ENCODE data around the gene IPO13.

Gene IPO13

GRCh38 chr1:43990271-43991199, 43.8 kb downstream of the IPO13 start:
- peak in 1 of 14 donors; percentile 43 for DNase-seq

GRCh38 chr1:43991200-43991475, 44.4 kb downstream of the IPO13 start:
- DNase-seq, result no peak

- DNase-seq, result peak in 12 of 14 donors; percentile 41 to 89 (median 73)
Measured at GRCh38 chr1:43991476-43992231, 44.9 kb downstream of the IPO13 start, which contains the start of gene CCDC24. CCDC24 (plus strand) TSS chr1:43991599; CDS start chr1:43991879, 280 bp downstream.

- no peak for DNase-seq
Measured at GRCh38 chr1:43992232-43992995, 45.7 kb downstream of the IPO13 start.

DNA sequence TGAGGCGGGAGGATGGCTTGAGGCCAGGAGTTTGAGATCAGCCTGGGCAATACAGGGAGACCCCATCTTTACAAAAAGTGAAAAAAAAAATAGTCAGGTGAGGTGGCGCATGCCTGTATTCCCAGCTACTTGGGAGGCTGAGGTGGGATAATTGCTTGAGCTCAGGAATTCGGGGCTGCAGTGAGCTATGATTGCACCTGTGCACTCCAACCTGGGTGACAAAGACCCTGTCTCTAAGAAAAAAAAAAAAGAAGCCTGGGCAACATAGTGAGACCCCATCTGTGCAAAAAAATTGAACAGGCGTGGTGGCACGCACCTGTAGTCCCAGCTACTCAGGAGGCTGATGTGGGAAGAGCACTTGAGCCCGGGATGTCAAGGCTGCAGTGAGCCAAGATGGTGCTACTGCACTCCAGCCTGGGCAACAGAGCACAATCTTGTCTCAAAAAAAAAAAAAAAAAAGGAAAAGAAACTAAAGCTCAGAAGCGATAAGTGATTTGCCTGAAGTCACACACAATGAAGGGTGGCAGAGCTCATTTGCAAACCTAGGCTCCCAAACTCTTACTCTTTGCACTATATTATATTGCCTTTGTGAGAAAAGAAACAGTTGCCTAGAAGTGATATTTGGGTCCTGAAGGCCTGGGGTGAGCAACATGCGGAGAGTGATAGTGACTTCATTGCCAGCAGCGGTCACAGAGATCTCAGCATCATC, 46.6 kb downstream of the IPO13 start:
- no peak for DNase-seq

- no peak for DNase-seq
Measured at GRCh38 chr1:43994071-43994470, 47.3 kb downstream of the IPO13 start.

GRCh38 chr1:43994794-43995790, 48.3 kb downstream of the IPO13 start:
- DNase-seq, result peak in 2 of 14 donors; percentile 15 to 16

DNA sequence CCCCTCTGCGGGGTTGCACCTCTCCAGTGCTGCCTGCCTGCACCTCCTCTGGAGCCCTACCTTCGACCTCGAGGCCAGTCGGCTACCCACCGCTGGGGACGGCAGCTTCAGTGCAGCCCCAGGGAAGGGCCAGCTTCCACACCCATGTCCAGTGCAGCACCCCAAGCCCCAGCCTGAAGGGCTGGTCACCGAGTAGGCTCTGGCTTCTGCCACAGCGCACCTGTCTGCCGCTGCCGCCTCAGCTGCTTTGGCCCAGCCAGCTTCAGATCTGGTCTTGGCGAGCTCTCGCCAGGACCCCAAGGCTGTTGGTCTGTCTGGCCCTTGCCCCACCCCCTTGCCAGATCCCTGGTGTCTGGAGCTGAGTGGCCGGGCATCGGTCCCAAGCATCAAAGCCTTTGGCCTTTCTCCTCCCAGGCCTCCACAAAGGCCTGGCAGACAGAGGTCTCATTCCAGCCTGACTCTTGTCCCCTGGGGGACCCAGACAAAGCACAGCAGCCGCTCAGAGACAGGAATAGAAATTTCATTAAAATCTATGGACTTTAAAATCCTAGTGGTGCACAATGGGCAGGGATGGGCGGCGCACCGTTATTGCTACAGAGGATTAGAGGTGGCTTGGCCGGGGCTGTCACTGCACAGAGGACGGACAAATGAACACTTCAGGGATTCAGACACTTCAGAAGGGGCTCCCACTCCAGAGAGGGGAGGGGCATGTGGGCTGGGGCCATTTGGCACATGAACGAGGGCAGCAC, 49.4 kb downstream of the IPO13 start:
- peak in 3 of 14 donors; percentile 25 to 54 (median 38) for DNase-seq

- DNase-seq, result peak in 1 of 14 donors; percentile 44
Measured at GRCh38 chr1:43996733-43997115, 50.0 kb downstream of the IPO13 start.

DNA sequence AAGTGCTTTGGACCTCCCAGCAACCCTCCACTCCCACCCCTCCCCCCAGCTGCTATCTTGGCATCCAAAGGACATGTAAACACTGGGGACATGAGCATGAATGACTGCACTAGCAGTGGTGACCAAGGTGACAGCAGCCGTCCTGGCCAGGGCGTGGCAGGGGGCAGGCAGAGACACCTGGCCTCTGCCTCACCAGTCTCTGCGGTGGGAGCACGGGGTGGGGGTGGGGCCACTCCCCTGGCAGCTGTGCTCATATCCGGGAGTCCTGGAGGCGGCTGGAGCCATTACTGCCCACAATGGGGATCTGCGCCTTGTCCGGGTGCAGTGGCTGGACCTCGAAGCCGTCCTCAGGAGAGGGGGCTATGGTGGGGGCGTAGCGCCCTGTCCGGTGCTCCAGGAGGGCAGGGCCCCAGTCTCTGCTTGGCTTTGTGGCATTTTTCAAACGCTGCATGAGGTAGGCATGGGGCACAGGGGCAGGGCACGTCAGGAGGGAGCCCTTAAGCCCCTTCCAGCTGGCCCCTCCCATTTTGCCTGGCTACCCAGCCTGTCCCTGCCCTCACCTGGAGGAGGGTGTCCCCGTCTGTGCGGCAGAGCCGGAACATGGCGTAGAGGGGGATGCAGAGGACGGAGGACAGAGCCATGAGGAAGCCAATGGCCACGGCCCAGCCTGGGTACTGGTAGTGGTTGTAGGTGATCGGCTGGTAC, 50.7 kb downstream of the IPO13 start:
- no peak for DNase-seq

DNA sequence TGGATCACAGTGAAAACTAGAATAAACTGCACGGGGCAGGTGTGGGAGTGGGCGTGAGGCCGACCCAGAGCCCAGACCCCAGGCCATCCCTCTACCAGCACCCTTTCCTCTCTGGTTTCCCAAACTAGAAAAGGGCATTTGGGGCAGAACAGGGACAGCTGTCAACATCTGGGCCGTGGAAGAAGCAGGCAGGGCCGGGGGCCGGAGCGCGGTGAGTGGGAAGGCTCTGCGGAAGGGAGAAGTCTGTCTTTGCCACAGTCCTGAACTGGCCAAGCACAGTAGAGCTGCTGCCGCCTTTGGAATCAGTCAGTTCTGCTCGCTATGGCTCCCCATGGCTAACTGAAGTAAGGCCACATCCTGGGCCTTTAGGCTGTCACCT, 51.2 kb downstream of the IPO13 start:
- DNase-seq, result no peak

- peak in 6 of 14 donors; percentile 12 to 47 (median 32) for DNase-seq
Measured at GRCh38 chr1:43999455-43999854, 52.7 kb downstream of the IPO13 start.

DNA sequence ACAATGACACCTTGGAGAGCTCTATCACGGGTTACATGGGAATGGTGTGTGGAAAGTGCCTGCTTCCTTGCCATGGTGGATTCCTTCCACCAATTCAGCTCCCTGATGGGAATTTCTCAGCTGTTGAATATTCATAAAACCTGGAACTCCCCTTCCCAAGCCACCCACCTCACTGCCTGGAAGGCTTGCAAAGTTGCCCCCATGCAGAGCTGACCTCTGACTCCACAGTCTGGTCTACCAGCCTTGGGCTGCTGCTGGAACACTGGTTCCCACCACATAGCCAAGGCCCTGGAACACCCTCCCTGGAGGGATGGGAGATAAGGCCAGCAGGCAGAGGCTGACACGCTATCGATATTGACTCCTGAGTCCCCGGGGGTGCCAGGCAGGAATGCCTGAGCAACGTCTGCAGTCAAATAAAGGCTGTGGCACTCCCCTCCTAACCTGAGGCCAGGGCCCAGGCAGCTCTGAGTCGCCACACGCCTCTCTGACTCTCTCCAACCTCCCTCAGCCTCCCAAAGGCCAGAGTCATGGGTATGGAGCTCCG, 53.4 kb downstream of the IPO13 start:
- DNase-seq, result no peak

DNA sequence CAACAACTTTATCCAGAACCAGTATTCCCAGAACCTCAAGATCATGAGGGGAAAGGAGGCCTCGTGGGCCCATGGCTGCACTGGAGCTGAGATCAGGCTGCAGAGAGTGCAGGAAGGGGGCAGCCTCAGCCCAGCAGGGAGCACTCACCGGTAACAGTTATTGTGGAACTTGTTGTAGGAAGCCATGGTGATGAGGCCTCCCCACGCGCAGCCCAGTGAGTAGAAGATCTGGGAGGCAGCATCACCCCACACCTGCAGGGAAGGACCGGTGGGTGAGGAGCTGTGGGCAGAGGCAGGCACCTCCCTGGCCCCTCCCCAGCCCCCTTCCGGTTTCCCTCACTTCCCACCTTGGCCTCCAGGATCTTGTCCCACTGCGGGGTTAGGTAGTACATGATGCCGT, 55.4 kb downstream of the IPO13 start:
- DNase-seq, result no peak

DNA sequence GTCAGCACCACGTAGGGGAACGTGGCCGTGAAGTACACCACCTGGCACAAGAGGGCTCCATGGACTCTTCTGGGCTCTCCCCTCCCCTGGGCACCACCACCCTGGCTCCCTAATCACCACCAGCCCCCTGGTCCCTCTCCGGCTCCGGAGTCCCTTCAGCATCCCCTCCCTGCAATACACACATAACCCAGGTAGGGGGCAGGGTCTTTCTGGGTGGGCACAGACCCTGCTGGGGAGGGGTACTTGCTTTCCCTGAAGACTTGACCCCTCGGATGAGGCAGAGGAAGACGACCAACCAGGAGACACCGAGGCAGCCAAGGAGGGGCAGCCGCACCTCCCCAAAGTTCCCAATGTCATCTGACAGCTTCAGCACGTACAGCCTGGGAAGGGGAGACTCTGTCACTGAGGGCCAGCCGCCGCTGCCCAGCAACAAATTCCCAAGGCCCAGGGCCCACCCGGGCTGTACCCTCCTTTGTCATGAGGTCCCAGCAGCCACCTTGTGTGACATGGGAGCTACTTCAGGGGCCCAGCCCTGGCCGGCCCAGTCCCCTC, 55.9 kb downstream of the IPO13 start:
- DNase-seq, result no peak

DNA sequence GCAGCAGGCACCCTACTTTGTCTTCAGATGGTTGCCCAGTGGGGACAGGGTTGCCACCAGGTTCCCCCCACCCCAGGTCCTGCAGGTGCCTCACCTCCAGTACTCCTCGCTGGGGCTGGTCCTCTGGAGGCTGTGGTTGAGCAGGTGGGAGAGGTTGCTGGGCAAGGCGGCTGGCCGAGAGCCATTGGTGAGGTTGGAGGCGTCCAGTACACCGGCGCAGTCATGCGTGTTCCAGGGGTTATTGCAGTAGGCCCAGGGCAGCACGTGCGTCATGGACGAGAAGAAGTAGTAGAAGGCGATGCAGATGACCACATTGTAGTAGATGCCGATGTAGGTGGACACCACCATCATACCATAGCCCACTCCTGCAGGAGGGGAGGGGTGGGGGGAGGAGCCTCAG, 61.5 kb downstream of the IPO13 start:
- DNase-seq, result no peak

- DNase-seq, result peak in 12 of 14 donors; percentile 29 to 92 (median 80)
Measured at GRCh38 chr1:44010935-44011471, 64.3 kb downstream of the IPO13 start.

GRCh38 chr1:44012404-44012803, 65.7 kb downstream of the IPO13 start:
- peak in 2 of 14 donors; percentile 42 to 68 for DNase-seq

Data from C1 segment of cervical spinal cord (tissue), 14 donors.